ENCODE measurements around the gene ZNF764.
"Not testable (repeated sequence)": the region's sequence is repeated elsewhere in the genome, so short reads cannot be mapped to it uniquely, and the experiment has no call there.

ZNF764 gene

GRCh38 chr16:30526137-30526822 is 31.9 kb downstream of the ZNF764 start, which contains the start of gene ZNF768:
Gene ZNF768, minus strand, starts transcription at chr16:30526566. Its CDS starts 153 bp downstream, at chr16:30526413.
- no peak for DNase-seq

GRCh38 chr16:30525844-30526136 is 32.4 kb downstream of the ZNF764 start:
- no peak for DNase-seq

- no peak for DNase-seq
These were observed 33.3 kb downstream of the ZNF764 start for GRCh38 chr16:30524575-30525568.

DNA sequence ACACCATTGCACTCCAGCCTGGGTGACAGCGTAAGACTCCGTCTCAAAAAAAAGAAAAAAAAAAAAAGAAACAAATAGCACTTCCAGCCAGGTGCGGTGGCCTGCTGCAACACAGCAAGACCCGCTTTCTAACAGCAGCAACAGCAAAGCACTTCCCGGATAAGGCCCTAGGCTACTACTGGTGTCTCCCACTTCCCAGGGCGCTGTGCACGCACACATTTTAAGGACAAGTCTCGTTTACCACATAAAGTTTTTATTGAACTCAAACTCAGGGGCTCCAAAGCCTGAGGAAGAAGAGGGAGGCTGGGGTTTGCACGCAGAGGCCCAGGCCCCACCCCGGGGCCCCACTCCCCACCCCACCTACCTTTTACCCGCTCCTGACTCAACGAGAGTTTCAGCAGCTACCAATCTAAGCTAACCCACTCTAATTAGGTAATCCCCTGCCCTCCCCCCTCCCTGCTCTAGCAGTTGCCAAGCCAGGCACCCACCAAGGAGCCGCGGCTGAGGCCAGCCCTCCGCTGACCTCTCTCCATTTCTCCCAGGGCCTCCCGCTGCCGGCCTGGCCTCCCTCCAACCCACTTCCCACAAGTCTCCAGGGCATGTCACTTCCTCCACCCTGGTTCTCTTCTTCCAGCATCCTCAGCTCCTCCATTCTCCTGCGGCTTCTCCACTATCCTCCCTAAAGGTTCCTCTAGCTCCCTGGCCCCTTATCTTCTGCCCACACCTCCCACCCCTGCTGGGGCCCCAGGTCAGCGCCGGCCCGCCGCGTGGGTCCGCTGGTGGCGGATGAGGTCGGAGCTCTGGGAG is 34.2 kb downstream of the ZNF764 start:
- DNase-seq: no peak

DNA sequence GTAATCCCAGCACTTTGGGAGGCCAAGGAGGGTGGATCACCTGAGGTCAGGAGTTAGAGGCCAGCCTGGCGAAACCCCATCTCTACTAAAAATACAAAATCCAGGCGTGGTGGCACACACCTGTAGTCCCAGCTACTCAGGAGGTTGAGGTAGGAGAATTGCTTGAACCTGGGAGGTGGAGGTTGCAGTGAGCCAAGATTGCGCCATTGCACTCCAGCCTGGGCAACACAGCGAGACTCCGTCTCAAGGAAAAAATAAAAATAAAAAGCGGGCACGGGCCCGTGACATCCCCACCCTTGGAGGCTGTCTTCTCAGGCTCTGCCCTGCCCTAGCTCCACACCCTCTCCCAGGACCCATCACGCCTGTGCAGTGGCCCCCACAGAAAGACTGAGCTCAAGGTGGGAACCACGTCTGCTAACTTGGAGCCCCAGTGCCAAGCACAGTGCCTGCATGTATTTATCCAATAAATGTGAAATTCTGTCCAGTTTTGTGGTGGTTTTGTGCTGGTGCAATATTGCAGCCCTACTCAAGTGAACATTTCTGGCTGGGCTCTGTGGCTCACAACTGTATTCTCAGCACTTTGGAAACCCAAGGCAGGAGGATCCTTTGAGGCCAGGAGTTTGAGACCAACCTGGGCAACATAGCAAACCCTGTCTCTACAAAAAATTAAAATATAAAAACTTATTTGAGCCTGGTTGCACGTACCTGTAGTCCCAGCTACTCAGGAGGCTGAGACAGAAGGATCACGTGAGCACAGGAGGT is 35.3 kb downstream of the ZNF764 start:
- DNase-seq: not testable (repeated sequence)

DNA sequence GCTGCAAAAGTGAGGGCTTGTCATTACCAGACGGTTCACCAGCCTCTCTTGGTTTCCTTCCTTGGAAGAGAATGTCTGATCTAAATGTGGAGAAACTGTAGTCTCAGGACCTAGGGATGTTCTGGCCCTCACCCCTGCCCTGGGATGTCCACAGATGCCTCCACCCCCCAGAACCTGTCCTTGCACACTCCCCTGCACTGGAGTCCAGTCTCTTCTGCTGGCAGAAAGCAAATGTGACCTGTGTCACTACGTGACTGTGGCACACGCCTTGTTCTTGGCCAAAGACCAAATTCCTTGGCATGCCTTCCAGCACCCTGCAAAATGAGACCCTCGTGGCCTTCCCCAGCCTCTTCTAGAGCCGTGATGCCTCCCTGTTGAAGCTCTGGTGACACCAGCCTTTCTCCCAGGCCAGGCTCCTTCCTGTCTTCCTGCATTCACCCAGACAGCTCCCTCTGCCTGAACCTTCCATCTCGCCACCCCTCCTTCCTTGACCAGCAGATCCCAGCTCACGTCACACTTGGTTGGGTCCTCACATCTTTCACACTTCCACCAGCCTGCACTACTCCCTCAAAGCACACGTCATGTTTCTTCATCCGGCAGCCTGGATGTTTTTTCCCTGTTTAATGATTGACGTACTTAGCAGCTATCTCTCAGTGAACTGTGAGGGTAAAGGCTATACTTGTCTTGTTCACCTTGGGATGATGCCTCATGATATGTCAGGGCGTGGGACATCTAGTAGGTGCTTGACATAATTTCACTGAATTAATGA is 36.1 kb downstream of the ZNF764 start:
- no peak for DNase-seq

GRCh38 chr16:30521476-30521872 is 36.7 kb downstream of the ZNF764 start:
- DNase-seq: no peak

- no peak for DNase-seq
These were observed 38.8 kb downstream of the ZNF764 start for GRCh38 chr16:30519120-30520049.

GRCh38 chr16:30518552-30518951 is 39.6 kb downstream of the ZNF764 start:
- no peak for DNase-seq

DNA sequence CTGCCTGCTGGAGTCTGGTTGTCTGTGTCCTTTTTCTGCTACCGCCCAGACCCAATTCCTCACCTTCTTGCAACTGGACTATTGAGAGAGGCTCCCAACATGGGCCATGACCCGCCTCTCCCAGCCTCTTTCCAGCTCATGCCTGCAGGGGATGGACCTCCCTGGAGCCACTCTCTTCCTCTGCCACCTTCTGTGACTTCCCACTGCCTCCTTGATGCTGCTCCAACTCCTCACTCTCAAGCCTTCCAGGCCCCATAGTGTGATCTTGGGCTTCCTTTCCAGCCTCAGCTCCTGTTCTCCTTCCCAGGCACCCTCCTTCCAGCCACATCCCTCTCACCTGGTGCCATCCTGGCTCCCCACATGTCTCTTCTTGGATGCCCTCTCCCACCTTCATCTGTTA is 42.9 kb downstream of the ZNF764 start:
- no peak for DNase-seq

GRCh38 chr16:30511509-30511908 is 46.7 kb downstream of the ZNF764 start:
- DNase-seq: no peak

DNA sequence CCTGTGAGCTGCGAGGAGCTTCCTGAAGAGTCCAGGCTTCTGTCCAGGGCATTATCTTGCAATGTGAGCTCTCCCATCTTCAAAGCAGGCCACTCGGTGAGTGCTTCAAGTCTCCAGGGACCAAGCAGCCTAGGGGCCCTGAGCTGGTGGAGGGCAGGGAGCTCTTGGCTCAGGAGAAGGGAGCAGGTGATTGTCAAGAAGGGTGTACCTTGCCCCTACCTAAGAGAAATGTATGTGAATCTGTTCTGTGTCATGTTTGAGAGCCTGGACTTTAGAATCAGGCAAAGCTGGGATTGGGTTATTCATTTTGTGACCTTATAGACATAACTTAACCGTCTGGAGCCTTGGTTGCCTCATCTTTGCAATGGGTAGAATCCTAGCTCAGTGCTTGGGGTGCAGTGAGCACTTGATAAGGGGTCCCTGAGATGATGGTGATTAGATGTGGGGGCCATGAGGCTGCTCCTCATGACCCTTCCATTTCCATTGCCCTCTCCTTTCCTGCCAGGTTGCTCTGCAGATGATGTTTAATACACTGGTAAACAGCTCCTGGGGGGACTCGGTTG is 47.7 kb downstream of the ZNF764 start:
- DNase-seq: no peak

DNA sequence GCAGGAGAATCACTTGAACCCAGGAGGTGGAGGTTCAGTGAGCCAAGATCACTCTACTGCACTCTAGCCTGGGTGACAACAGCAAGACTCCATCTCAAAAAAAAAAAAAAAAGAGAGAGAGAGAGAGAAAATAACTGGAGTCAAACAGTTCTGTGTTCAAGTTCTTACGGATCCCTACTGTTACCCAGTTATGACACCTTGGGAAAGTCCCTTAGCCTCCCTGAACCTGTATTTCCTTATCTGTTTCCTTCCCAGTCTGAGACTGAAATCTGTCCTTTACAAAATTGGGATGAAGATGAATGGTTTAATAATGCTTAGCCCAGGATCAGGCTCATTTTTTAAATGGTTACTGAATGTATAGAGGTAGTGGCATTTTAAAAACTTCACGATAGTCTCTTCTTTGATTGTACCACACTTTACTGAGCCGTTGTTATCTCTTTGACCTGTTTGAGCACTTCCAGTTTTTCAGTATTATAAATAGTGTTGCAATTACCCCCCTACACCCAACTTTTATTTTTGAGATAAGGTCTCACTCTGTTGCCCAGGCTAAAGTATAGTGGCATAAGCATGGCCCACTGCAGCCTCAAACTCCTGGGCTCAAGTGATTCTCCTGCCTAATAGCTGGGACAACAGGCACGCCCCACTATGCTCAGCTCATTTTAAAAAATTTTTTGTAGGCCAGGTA is 49.0 kb downstream of the ZNF764 start:
- DNase-seq: no peak

Data from activated gamma-delta T cell treated with Interleukin-2 at 50 U/mL for 16 hours (primary cell).